ENCODE data around the gene NPB.

NPB gene

DNA sequence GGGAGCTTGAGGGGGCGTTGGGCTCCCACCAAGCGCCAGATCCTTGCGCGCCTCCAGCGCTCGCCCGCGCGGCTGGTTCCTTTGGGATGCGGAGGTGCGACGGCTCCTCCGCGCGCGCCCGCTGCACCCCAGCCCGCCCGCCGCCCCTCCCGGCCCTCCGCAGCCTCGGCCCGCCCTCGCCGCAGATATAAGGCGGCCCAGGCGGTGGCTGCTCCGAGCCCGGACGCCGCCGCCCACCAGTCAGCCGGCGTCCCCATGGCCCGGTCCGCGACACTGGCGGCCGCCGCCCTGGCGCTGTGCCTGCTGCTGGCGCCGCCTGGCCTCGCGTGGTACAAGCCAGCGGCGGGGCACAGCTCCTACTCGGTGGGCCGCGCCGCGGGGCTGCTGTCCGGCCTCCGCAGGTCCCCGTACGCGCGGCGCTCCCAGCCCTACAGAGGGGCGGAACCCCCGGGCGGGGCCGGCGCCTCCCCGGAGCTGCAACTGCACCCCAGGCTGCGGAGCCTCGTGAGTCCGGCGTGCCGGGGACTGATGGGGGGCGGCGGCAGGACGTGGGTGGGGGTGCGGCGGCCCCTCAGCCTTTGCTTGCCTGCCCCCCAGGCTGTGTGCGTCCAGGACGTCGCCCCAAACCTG is at the start of gene NPB:
Gene NPB (plus strand): TSS at position 216 of the 630 bp plus-strand sequence. CDS start 40 bp downstream, at position 256.
- DNase-seq, result no peak

DNA sequence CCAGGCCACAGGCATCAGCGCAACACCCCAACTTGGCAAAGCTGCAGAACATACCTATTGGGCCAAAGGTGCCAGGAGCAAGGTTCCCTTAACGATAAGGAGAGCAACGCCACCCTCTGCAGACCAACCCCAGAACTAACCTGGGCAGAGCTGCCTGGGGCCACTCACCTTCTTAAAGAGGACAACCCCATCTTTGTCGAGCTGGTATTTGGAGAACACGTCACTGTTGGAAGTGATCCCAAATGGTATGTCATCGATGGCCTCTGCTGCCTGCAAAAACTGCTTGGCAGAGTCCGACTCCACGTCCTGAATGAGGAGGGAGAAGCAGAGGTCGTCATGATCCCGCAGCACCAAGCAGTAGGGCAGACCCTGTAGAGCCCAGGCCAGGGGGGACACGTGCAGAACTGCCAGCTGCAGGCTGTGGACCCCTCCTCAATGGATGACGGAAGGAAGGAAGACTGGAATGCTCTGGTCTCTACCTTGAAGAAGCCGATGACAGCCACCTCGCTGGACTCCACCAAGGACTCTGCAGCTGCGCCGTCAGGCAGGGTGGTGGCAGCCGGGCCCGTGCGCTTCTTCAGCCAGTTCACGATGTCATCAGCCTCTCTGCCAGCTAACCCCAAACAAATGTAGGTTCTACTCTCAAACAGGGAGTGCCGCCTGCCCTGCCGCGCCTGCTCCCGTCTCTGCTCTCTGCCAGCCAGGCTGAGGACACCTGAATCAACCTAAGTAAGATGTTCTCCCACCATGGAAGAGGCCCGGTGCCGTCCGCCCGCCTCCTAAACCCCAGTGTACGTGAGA is 46.9 kb upstream of the NPB start:
- DNase-seq, result no peak

DNA sequence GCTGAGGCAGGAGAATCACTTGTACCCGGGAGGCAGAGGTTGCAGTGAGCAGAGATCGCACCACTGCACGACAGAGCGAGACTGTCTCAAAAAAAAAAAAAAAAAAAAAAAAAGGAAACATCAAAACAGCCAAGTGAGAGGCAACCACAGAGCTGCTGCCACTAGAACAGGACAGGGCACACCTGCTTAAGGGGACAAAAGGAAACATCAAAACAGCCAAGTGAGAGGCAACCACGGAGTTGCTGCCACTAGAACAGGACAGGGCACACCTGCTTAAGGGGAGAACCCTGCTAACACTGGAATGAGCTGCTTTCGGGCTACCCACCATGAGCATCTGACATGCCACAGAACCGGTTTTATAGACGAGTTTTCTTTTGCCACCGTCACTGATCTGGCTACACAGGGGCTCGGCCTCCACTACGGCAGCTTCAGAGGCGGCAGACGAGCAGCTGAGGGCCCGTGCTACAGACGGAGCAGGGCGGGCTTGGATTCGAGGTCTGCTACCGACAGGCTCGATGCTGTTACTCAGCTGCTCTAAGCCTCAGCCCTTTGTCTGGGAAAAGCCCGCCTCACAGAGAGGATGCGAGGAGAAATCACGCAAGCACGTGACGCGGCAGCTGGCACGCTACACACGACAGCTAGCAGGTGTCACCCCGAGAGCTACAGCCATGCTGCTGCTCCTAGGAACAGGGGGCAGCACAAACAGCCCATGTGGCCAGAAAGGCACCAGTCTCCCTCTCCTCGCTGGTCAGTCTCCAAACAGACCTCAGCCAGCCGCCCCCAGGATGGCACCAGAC is 43.7 kb upstream of the NPB start:
- no peak for DNase-seq

GRCh38 chr17:81858967-81859905 is 42.8 kb upstream of the NPB start:
- peak; percentile 36 for DNase-seq

DNA sequence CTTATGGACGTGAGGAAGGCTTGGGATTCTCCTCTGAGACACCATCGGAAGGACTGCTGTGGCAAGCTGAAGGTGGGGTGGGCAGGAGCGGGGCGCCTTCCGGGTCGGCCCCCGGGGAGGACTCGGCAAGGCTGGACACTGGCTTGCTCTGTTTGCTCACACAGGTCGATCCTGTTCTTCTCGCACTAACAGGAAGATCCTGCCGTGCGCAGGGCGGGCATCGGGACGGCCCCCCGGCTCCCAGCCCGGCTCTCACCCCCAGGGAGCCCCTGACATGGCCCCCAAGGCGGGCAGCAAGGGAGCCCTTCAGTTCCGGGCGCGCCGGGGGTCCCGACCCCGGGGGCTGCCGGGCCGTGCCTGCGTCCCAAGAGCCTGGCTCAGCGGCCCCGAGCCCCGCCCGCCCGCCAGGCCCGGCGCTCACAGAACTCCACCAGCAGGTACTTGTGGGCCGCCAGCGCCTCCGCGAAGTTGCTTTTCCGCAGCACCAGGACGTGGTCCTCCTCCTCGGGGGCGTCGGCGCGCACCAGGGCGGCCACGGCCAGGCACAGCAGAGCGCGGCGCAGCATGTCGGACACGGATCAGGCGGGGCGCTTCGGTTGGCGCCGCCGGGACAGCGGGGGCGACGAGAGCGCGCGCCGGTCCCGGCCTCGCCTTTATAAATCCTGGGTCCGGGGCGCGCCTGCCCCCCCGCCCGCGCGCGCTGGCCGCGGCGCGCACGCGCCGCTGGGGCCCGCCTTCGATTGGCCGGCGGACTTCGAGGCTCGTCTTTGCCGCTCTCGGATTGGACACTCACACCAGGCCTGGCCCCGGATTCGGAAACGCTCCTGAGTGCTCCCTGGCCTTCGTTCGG is 41.9 kb upstream of the NPB start, which contains the start of gene P4HB:
Gene P4HB (minus strand): TSS at position 630 of the 850 bp plus-strand sequence. CDS start 64 bp downstream, at position 566.
- peak; percentile 45 for DNase-seq

DNA sequence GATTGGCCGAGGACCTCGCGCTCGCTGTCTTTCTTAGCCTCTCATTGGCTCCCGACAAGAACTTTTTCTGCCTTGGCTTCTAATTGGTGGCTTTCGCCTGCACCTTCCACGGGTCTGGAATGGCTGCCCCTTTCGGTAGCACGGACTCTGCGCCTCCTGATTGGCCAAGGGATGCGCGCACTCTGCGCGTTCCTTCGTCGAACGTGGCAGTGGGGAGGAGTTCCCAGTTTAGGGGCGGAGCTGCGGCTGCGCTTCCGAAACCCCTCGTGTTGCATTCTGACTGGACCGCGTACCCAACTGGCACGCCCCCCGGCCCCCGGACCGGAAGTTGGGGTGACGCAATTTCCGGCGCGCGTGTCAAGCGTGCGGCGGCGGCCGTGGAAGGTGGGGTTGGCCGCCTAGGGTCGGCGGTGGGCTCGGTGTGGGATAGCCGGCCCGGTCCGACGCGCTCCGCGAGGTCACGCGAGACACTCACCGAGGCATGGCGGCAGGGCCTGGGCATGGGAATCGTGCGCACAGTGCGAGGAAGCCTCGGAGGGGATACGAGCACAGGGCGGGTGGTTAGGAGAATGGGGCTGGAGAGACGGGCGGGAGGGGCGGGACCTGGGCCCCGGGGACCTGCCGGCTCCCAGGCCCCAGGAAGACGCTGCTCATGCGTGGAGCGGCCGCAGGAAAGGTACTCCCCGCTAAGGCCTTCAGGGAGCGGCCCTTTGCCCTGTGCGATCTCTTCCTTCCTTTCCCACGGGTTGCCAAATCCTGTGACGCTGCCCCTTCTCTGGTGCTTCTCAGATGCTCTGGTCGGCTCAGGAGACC is 41.1 kb upstream of the NPB start:
- peak; percentile 99 for DNase-seq

DNA sequence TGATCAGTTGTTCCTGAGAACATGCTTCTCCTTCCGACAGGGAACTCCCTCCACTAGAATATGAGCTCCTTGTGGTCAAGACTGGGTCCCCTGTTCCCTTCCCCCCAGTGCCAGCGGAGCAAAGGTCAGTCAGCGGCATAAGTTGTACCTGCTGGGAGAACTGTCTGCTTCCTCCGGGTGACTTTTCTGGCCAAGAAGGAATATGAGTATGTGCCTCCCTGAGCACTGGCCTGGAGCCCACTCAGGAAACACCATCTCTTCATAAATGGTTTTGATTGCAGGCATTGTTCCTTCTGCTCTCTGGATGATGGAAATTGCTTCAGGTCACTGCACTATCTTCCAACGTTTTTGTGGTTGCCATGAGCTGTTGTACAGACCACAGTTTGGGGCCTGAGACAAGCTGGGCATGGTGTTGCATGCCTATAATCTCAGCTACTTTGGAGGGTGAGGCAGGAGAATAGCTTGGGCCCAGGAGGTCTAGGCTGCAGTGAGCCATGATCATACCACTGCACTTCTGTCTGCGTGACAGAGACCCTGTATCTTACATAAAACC is 38.8 kb upstream of the NPB start:
- no peak for DNase-seq

DNA sequence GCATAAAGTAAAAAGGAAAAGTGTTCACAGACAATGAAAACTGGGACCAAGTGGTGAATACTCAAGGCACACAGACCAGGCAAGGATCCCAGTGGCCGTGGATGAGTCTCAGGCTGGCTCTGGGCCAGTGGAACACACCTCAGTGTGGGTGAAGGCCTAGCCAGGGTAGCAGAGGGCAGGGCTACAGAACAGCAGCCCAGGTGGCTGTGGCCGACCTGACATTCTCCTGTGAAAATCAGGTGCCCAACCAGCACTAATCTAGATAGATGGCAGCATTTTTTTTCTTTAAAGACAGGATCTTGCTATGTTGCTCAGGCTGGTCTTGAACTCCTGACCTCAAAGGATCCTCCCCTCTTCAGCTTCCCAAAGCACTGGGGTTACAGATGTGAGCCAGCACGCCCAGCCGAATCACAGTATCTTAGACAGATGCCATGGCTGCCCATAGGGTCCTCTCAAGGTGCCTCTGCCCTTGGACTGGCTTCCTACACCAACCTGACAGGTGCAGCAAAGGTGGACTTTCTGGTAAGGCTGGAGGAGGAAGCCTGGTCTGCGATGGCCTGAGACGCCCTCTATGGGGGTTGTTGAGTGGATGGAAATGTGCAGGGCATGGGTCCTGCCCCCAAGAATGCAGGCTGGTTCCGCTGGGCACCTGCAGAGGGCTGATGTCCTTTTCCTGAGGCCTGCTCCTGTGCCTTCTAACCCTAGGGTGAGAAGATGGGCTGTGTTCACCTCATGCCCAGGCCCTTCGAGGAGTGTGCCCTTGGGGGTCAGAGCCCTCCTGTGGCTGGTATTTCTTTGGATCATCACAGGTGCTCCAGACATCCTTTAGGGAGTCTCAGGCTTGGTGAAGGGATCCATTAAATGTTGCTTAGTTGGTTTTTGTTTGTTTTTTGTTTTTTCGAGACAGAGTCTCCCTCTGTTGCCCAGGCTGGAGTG is 37.9 kb upstream of the NPB start:
- DNase-seq, result no peak

- no peak for DNase-seq
These were observed 36.7 kb upstream of the NPB start for GRCh38 chr17:81865358-81865732.

DNA sequence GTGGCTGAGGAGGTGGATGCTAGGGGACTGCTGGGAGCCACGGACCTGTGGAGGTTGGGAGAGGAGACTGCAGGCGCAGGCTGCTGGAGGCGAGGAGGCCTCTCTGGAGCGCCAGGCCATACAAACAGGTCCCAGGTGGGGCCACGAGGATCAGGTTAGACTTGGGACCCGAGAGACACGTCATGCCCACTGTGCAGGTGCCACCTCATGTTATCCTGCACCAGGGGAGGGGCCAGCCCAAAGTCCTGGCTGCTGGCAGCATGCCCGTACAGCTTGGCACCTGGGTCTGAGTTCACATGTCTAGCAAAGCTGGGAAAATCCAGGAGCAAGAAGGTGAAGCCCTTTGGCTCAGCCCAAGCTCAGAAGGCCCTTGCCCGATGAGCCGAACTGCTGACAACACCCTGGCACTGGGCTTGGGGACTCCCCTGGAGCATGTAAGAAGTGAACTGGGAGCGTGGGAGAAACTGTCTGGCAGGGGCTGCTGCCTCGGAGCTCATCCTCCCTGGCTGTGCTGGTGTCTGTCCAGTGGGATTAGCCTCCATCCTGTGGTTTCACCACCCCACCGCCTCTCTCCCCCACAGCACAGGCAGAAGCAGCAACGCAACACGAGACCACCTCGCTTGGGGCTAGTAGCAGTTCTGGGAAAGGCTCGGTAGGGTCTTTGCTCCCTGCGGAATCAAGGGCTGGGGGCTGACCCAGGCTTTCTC is 36.2 kb upstream of the NPB start:
- DNase-seq, result peak; percentile 39

GRCh38 chr17:81866440-81867169 is 35.4 kb upstream of the NPB start:
- peak; percentile 39 for DNase-seq

DNA sequence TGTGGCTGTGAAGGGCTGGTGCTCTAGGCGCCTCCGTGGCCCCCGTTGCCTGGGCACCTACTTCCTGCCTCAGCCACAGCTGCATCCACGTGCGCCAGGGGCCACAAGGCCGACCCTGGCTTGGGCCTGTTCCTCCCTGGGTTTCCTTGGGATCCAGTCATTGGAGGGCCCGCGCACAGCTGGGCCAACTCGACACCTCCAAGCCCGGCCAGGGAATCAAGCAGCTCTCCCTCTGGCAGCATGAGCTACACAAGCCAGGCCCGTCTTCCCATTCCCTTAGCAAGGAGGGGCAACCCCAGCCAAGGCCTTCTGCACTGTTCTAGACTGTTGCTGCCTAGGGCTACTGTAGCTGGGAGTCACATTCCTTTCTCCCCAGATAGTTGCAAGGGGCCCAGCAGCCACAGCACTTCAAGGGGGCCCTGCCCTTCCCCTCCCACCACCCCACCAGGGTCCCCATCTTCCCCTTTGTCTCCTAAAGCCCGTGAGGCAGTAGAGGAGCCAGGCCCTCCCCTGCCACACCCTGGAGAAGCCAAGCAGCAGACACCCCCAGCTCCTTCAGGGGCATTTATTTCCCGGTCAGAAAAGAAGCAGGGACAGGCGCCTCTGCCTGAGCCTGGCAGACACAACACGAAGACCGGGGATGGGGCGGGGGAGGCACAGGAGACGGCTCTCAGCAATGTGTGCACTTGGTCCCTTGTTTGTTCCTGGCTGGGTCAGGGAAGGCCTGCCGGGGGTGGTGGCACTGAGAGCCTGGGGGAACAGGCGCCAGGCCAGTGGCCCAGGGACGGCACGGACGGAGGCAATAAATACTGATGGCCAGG is 34.7 kb upstream of the NPB start:
- DNase-seq, result peak; percentile 54

DNA sequence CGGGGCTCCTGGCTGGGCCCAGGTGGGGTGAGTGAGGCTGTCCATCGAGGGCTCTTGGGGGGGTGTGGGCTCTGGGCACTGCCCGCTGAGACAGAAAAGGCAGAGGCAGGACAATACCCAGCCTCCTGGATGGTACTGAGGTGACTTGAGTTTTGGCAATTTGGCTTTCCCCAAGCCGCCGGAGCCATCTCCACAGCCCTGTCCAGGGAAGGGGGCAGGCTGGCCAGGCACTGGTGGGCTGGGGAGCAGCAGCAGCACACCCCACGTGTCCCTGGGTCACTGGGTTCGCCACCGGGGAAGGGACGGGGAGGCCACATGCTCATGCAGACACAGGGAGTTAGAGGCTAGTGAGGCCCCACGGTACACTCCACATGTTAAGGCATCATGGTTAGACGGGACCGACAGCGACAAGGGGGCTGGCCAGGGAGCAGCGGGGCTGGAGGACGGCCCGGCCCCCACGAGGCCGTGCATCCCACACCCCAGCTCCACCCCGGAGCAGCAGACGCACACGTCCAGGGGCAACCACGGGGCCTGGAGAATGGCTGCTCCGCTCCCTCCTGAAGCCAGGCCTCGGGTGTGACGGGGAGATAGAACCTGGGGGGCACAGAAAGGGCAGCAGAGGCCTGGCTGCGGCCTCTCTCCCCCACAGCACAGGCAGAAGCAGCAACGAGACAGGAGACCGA is 33.9 kb upstream of the NPB start:
- peak; percentile 38 for DNase-seq

- no peak for DNase-seq
These were observed 33.3 kb upstream of the NPB start for GRCh38 chr17:81868674-81869220.

DNA sequence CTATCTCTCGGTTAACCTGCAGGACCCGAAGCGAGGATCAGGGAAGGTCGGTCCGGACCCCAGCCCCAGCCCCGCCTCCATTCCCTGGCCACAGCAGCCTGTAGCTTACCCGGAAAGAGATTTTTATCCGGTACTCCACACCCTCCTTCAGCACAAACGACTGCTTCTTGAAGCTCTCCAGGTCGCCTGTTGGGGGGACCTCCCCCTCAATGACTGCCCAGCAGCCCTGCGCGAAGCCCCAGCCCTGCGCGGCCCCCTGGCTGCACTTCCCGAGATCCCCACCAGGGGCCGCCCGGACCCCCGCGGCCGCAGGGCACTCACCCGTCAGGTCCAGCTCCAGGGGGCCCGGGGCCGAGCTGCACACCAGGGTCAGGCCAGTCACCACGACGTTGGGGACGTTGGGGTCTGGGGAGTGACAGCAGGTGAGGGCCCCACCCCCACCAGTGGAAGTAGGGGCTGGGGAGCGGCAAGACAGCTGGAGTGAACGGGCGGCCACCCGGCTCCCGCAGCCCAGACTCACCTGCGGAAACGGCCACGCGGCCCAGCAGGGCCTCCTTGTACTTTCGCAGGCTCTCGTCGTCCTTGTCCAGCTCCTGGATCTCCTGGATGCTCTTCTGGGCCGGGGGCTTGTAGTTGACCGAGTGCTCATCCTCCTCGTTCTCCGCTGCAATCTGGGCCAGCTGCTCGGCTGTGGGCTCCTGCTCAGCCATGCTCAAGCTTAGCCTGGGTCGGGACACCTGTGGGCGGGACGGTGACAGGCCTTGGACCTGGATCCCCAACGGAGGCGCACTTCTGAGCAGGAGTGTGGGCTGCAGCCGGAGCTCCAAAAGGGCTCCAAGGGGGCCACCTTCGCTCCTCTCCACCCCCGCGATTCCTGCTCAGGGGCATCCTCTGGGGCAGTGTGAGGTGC is 32.6 kb upstream of the NPB start:
- DNase-seq, result peak; percentile 77
